HG02642 (cell line): ENCODE results near the gene FGD6.
"Not testable (repeated sequence)": the region's sequence is repeated elsewhere in the genome, so short reads cannot be mapped to it uniquely, and the experiment has no call there.

Experiments used
- ATAC-seq: cut with Tn5 transposase; IDR thresholded peaks from one replicate; pipeline ENCODE4 v1.9.1; 2021; ENCODE audit warnings: mild to moderate bottlenecking; ENCODE audit not compliant: unreplicated experiment, poor library complexity

Gene FGD6

GRCh38 chr12:95217377-95218149 is at the start of gene FGD6, which contains the start of gene VEZT:
Gene FGD6, minus strand, starts transcription at chr12:95217467. Its CDS starts 227 bp downstream, at chr12:95217240.
Gene VEZT, plus strand, starts transcription at chr12:95217807. Its CDS starts 44 bp downstream, at chr12:95217851.
- peak; percentile 94 for ATAC-seq

GRCh38 chr12:95266254-95266653 is 49.0 kb upstream of the FGD6 start:
- ATAC-seq, result no peak

GRCh38 chr12:95265765-95266164 is 48.5 kb upstream of the FGD6 start:
- ATAC-seq, result no peak

DNA sequence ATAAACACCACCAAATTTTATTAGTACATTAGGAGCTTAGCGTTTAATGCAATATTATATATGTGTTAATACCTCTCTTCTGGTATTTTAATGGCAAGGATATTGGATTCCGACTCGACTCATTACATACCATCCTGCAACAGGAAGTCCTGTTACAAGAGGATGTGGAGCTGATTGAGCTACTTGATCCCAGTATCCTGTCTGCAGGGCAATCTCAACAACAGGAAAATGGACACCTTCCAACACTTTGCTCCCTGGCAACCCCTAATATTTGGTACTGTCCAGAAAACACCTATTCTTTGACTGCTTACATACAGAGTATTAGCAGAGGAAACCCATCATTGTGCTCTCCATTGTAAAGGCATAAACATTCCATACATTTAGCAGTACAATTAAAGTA is 45.5 kb upstream of the FGD6 start:
- ATAC-seq, result no peak

- ATAC-seq, result no peak
Measured at GRCh38 chr12:95261109-95261508, 43.8 kb upstream of the FGD6 start.

GRCh38 chr12:95259368-95259767 is 42.1 kb upstream of the FGD6 start:
- ATAC-seq, result no peak

- no peak for ATAC-seq
Measured at GRCh38 chr12:95258803-95259202, 41.5 kb upstream of the FGD6 start.

DNA sequence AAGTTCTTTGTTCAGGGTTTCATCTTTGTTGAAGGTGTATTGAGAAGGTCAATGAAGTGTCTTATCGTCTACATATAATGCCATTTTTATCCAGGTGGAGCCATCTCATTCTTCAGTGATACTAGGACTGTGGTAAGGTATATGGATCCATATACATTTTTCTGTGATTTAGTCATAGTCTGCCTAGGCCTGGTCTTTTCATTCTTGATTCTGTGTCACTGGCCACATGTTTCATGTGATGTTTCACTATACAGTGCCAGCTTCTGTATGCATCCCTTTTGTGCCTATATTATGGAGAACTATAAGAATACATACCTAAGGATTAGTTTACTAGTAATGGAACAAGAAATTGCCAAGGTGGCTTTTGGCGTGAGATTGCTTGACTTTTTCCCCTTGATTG is 40.9 kb upstream of the FGD6 start:
- no peak for ATAC-seq

- ATAC-seq, result no peak
Measured at GRCh38 chr12:95257541-95257940, 40.3 kb upstream of the FGD6 start.

GRCh38 chr12:95253386-95253785 is 36.1 kb upstream of the FGD6 start:
- ATAC-seq, result no peak

DNA sequence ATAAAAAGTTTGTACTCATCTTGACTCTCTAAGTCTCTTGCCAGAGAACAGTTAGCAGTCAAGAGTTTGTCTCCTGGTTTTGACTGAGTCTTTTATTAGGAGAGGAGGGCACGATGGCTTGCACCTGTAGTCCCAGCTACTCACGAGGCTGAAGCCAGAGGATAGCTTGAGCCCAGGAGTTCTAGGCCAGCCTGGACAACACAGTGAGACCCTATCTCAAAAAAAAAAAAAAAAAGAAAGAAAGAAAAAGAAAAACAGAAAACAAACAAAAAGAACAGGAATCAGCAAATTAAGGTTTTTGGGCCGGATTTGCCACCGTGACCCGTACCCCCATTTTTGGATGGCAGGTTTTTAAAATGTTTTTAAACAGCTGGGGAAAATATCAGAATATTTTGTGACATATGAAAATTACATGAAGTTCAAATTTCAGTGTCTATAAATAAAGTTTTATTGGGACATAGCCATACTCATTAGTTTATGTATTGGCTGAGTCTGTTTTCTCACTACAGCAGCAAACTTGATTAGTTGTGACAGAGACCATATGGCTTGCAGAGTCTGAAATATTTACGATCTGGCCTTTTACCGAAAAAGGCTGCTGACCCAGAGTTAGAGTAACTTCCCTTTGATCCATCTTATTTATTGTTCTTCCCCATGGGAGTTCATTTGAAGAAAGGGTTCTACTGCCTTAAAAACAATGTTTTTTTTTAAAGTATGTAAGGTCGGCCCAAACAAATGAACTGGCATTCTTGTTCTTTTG is 31.5 kb upstream of the FGD6 start:
- no peak for ATAC-seq

DNA sequence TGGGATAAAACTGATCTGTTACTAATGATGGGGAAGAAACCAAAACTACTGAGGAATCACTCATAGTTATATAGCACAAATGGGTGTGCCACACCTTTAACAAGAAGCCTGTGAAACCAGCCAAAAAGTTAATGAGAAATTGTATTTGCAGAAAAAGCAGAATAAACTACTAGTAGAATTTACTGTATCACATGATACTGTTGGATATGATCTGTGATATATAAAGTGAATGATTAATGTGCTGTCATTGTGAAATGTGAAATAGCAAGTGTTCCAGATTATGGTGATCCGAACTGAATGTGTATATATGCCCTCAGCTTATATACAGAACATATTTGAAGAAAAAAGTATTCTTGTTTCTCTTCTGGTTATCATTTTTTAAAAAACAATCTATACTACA is 30.8 kb upstream of the FGD6 start:
- no peak for ATAC-seq

DNA sequence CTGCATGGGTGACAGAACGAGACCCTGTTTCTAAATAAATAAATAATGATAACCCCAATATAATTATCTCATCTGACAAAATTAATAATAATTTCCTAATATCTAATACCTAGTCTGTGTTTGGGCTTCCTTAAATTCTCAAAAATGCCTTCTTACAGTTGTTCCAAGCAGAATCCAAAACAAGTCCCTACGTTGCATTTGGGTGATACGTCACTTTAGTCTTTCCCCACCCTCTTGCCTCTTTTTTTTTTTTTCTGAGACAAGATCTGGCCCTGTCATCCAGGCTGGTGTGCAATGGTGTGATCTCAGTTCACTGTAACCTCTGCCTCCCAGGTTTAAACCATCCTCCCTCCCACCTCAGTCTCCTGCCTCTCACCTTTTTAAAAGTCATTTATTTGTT is 27.1 kb upstream of the FGD6 start:
- no peak for ATAC-seq

DNA sequence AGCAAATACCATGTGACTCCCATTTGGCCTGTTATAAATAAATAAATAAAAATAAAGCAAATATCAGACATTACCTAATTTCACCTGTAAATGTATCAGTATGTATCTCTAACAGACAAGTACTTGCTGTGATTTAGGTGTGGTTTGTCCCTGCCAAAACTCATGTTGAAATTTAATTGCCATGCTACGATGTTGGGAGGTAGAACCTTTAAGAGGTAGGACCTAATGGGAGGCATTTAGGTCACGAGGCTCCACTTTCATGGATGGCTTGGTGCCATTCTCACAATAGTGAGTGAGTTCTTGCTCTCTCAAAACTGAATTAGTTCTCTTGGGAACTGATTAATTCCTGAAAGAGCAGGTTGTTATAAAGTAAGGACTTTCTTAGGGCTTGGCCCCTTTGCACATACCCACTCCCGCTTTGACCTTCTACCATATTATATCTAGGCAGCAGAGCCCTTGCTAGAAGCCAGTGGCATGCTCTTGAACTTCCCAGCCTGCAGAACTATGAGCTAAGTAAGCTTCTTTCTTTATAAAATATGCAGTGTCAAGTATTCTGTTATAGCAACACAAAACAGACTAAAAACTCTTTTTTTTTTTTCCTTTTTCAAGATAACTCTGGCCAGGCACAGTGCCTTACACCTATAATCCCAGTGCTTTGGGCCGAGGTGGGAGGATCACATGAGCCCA is 26.4 kb upstream of the FGD6 start:
- no peak for ATAC-seq

- ATAC-seq, result no peak
Measured at GRCh38 chr12:95241761-95242506, 24.7 kb upstream of the FGD6 start.

DNA sequence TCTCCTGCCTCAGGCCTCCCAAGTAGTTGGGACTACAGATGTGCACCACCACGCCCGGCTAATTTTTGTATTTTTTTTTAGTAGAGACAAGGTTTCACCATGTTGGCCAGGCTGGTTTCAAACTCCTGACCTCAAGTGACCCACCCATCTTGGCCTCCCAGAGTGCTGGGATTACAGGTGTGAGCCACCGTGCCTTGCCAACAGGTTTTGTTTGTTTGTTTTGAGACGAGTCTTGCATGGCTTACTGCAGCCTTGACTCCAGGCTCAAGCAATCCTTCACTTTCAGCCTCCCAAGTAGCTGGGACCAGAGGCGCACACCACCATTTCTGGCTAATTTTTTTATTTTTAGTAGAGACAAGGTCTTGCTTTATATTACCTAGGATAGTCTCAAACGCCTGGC is 23.9 kb upstream of the FGD6 start:
- ATAC-seq, result not testable (repeated sequence)

- ATAC-seq, result no peak
Measured at GRCh38 chr12:95240556-95240955, 23.3 kb upstream of the FGD6 start.

GRCh38 chr12:95239835-95240234 is 22.6 kb upstream of the FGD6 start:
- not testable (repeated sequence) for ATAC-seq

DNA sequence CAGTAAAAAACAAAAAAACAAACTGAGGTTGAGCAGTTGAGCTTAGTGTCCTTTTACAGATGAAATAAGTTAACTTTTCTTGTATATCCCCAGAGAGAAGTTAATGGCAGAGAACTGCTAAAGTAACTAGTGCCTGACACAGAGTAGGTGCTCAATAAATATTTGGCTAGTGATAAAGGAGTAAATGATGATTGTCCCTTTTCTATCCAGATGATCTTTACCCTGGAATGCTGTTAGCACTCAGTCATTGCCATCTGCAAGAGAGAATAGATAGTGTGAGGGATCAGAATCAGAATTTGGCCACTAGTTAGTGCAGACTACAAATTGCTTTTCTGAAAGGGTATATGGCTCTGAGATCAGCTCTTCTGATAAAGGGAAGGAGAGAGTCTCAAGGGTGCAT is 21.9 kb upstream of the FGD6 start:
- ATAC-seq, result no peak

GRCh38 chr12:95238150-95238549 is 20.9 kb upstream of the FGD6 start:
- no peak for ATAC-seq
